ENCODE measurements around the gene PTPRF.

The PTPRF gene

DNA sequence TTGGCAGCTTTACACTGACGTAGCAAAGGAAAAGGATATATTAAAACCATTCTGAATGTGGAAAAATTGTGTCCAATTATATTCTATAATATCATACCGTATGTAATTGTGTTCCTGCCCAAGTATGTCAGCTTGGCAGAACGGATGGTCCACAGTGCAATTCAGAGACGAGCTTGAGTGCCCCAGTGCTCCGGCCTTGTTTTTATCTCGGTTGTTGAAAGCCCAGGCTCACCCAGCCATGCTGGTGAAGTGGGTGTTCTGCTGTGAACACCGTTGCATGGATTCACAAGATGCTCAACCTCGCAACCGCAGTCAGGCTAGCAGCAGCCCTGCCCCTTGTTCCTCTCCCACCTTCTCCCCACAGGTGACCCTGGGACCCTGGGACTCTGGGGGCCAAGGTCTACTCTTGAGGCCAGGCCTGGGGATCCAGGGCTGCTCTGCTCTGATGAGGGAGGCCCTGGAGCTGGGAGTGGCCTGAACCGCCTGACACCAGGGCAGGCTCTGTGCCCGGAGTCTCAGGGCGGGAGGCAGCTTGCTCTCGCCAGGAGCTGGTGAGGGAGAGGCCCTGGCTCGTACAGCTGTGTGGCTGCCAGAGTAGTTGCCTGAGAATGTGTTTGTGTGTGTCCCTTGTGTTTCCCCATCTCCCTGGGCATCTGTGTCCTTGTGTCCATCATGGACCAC lies 11.2 kb downstream of the PTPRF start:
- DNase-seq (ENCODE audit: low read depth): peak; percentile 60
- TF ChIP-seq, protein P1, sequence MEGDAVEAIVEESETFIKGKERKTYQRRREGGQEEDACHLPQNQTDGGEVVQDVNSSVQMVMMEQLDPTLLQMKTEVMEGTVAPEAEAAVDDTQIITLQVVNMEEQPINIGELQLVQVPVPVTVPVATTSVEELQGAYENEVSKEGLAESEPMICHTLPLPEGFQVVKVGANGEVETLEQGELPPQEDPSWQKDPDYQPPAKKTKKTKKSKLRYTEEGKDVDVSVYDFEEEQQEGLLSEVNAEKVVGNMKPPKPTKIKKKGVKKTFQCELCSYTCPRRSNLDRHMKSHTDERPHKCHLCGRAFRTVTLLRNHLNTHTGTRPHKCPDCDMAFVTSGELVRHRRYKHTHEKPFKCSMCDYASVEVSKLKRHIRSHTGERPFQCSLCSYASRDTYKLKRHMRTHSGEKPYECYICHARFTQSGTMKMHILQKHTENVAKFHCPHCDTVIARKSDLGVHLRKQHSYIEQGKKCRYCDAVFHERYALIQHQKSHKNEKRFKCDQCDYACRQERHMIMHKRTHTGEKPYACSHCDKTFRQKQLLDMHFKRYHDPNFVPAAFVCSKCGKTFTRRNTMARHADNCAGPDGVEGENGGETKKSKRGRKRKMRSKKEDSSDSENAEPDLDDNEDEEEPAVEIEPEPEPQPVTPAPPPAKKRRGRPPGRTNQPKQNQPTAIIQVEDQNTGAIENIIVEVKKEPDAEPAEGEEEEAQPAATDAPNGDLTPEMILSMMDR (conservative IDR thresholded peaks at IDR 0.05; ENCODE audit: low read depth, low read length): no peak
- H3K4me3 ChIP-seq (ENCODE audit: low read length): no peak overlapping the region

DNA sequence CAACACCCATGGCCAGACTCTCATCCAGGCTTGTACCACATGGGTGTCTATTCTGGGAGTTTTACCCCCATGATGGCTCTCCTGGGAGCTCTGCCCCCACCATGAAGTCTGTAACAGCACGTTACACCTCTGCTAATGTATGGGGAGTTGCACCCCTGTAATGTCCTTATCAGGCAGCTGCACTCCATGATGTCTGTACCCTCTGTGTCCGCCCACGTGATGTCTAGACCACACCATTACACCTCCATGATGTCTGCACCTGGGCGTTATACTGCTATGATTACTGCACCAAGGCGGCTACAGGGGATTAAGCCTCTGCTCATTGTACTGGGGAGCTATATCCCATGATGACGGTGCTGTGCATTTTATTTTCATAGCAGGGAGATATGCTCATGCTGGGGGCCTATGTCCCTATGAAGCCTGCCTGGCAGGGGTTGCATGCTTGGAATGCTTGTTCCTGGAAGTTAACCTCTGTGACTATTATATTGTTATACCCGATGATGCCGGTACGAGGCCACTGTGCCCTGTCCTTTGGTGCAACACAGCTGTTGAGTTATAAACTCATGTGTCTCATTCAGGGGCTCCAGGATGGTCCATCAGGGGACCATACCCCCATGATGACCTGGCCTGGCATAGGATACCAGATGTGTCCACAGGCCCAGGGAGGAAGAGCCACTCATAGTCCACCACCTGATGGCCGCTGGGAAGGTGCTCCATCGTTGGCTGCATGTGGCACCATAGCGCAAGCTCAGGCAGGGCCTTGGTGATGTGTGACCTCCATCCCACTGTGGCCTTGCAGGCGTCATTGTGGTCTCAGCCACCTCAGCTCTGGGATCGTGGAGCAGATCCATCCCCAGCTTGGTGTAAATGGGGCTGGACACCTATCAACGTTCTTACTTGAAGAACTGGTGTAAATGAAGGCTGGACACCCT lies 12.1 kb downstream of the PTPRF start:
- H3K4me3 ChIP-seq (ENCODE audit: low read length): no peak overlapping the region
- TF ChIP-seq, protein P1 (conservative IDR thresholded peaks at IDR 0.05; ENCODE audit: low read depth, low read length): no peak
- DNase-seq (ENCODE audit: low read depth): no peak

- no peak overlapping the region for H3K4me3 ChIP-seq (ENCODE audit: low read length)
- DNase-seq (ENCODE audit: low read depth): no peak
- TF ChIP-seq, protein P1 (conservative IDR thresholded peaks at IDR 0.05; ENCODE audit: low read depth, low read length): no peak
Measured at GRCh38 chr1:43543567-43543966, 12.9 kb downstream of the PTPRF start.

DNA sequence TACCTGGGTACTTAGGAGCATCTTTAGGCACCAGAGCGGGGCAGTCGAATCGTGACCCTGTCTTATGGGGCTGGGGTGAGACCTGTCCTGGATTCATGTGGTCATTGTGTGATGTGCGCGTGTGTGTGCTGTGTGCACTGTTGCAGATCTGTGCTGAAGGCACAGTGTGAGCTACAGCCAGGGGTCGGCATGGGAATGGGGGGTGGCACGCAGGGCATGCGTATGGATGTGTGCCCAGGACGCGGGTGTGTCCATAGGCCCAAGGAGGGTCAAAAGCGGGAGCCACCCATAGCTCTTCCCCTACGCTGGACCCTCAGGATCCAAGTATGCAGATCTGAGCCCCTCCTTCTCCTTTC lies 14.6 kb downstream of the PTPRF start:
- DNase-seq (ENCODE audit: low read depth): no peak
- H3K4me3 ChIP-seq (ENCODE audit: low read length): no peak overlapping the region
- TF ChIP-seq, protein P1 (conservative IDR thresholded peaks at IDR 0.05; ENCODE audit: low read depth, low read length): no peak

- H3K4me3 ChIP-seq (ENCODE audit: low read length): no peak overlapping the region
- TF ChIP-seq, protein P1 (conservative IDR thresholded peaks at IDR 0.05; ENCODE audit: low read depth, low read length): no peak
- no peak for DNase-seq (ENCODE audit: low read depth)
Measured at GRCh38 chr1:43545695-43546387, 15.2 kb downstream of the PTPRF start.

DNA sequence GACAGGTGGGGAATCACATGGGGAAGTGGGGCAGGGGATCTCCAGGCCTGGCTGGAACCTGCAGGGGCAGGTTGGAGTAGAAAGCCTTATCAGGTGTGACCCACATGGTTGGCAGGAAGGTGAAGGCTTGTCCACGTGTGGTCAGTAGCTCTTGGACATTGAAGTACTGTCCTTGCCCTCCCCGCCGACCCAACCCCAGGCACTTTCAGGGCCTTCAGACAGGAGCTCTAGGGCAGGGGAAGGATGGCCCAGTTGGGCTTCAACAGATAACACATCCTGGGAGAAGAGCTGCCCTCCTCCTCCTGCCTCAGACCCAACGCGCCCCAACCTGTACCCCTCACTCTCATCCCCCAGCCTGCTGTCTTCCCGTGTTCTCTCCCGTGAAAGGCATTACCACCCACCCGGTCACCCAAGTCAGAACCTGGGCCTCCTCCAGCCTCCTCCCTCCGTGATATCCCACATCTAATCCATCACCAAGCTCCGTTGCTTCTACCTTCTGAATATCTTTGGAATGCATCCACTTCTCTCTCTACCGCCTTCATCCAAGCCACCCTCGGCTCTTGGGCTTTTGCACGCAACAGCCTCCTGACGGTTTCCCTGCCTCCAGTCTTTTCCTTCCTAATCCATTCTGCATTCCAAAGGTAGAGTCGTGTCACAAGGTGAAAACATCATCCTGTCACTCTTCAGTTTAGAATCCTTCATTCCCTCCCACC lies 15.9 kb downstream of the PTPRF start:
- DNase-seq (ENCODE audit: low read depth): no peak
- H3K4me3 ChIP-seq (ENCODE audit: low read length): no peak overlapping the region
- TF ChIP-seq, protein P1 (conservative IDR thresholded peaks at IDR 0.05; ENCODE audit: low read depth, low read length): no peak
